ENCODE measurements around the gene ZFPM1.

The ZFPM1 gene

DNA sequence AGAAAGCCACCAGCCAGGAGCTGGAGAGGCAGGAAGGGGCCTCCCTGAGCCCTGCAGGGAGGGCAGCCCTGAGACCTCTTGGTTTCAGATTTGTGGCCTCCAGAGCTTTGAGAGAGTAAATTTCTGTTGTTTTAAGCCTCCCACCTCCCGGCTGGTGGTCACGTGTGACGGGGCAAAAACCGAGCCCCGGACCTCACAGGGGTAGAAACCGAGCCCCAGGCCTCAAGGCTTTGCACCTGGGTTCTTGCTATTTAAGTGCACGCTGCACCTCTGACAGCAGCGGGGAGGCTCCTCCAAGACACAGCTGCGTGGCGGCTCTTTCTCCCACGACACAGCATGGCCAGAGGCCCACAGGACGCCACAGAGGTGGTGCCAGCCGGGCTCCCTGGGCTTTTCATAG, 99.7 kb downstream of the ZFPM1 start:
- peaks cover 3% of the 10 kb centered on the region for H3K9me3 ChIP-seq (ENCODE audit: low read length)
- no peak overlapping the region for H2AFZ ChIP-seq (ENCODE audit: low read depth, low read length)
- H3K27me3 ChIP-seq (ENCODE audit: insufficient read depth, low read length): peaks cover 13% of the 10 kb centered on the region
- no peak overlapping the region for H3K4me3 ChIP-seq (ENCODE audit: low read length)
- H3K36me3 ChIP-seq (ENCODE audit: insufficient read depth, low read length): no peaks in the 10 kb centered on the region
- H3K4me1 ChIP-seq (ENCODE audit: insufficient read depth, low read length): no peaks in the 10 kb centered on the region

DNA sequence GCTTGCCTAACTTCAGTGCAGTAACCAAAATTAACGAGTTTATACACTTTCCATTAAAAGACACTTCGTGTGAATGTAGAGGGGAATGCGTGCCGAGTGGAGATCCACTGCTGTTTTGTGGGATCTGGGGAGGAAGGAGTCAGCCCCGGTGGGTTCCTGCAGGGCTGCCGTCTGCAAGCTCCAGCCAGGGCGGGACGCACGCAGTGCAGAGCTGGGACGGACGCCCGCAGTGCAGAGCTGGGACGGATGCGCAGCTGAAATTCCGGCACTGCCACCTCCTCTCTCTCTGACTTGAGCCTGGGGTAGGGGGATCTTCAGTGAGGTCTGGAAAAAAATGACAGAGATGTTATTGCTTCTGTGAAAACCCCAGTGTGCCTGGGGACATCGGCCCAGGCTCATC, 100.7 kb downstream of the ZFPM1 start:
- Histone ChIP-seq H3K4me1 (ENCODE audit: insufficient read depth, low read length) (no peaks in the 10 kb centered on the region), H3K27me3 (ENCODE audit: insufficient read depth, low read length) (peaks cover 5% of the 10 kb centered on the region), H3K36me3 (ENCODE audit: insufficient read depth, low read length) (no peaks in the 10 kb centered on the region), H3K4me3 (ENCODE audit: low read length) (no peak overlapping the region), H2AFZ (ENCODE audit: low read depth, low read length) (no peak overlapping the region), H3K9me3 (ENCODE audit: low read length) (no peaks in the 10 kb centered on the region)

GRCh38 chr16:88554711-88555264, 101.7 kb downstream of the ZFPM1 start:
- Histone ChIP-seq H2AFZ (ENCODE audit: low read depth, low read length) (no peak overlapping the region), H3K4me1 (ENCODE audit: insufficient read depth, low read length) (no peaks in the 10 kb centered on the region), H3K36me3 (ENCODE audit: insufficient read depth, low read length) (no peaks in the 10 kb centered on the region), H3K27me3 (ENCODE audit: insufficient read depth, low read length) (peaks cover 5% of the 10 kb centered on the region), H3K9me3 (ENCODE audit: low read length) (no peaks in the 10 kb centered on the region), H3K4me3 (ENCODE audit: low read length) (no peak overlapping the region)

DNA sequence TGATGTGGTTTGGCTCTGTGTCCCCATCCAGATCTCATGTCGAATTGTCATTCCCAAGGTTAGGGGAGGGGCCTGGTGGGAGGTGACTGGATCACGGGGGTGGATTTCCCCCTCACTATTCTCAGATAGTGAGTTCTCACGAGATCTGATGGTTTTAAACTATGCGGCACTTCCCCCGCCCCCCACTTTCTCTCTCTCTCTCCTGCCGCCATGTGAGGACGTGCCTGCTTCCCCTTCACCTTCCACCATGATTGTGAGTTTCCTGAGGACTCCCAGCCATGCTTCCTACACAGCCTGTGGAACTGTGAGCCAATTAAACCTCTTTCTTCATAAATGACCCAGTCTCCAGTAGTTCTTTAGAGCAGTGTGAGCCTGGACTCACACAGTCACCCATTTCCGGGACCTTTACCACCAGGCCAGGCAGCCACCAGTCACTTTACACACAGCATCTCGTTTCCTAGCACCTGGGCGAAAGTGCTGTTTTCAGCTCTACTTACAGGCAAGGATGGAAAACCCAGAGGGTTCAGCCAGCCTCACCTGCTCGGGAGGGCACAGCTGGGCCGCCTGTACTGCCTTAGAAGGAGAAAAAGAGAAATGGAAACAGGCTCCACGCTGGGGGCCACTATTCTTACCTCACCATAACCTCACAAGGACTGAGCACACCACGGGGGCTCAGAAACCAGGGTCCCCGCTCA, 103.4 kb downstream of the ZFPM1 start:
- Histone ChIP-seq H3K27me3 (ENCODE audit: insufficient read depth, low read length) (peaks cover 5% of the 10 kb centered on the region), H3K9me3 (ENCODE audit: low read length) (no peaks in the 10 kb centered on the region), H3K4me1 (ENCODE audit: insufficient read depth, low read length) (no peaks in the 10 kb centered on the region), H2AFZ (ENCODE audit: low read depth, low read length) (no peak overlapping the region), H3K36me3 (ENCODE audit: insufficient read depth, low read length) (no peaks in the 10 kb centered on the region), H3K4me3 (ENCODE audit: low read length) (no peak overlapping the region)

- Histone ChIP-seq H3K4me3 (ENCODE audit: low read length) (no peak overlapping the region), H3K27me3 (ENCODE audit: insufficient read depth, low read length) (no peaks in the 10 kb centered on the region), H3K9me3 (ENCODE audit: low read length) (no peaks in the 10 kb centered on the region), H3K4me1 (ENCODE audit: insufficient read depth, low read length) (peaks cover 3% of the 10 kb centered on the region), H2AFZ (ENCODE audit: low read depth, low read length) (no peak overlapping the region), H3K36me3 (ENCODE audit: insufficient read depth, low read length) (no peaks in the 10 kb centered on the region)
Measured at GRCh38 chr16:88558457-88559442, 105.7 kb downstream of the ZFPM1 start.

GRCh38 chr16:88560714-88561484, 107.8 kb downstream of the ZFPM1 start:
- no peaks in the 10 kb centered on the region for H3K27me3 ChIP-seq (ENCODE audit: insufficient read depth, low read length)
- no peak overlapping the region for H2AFZ ChIP-seq (ENCODE audit: low read depth, low read length)
- peaks cover 6% of the 10 kb centered on the region for H3K4me1 ChIP-seq (ENCODE audit: insufficient read depth, low read length)
- H3K9me3 ChIP-seq (ENCODE audit: low read length): no peaks in the 10 kb centered on the region
- H3K4me3 ChIP-seq (ENCODE audit: low read length): no peak overlapping the region
- H3K36me3 ChIP-seq (ENCODE audit: insufficient read depth, low read length): no peaks in the 10 kb centered on the region

DNA sequence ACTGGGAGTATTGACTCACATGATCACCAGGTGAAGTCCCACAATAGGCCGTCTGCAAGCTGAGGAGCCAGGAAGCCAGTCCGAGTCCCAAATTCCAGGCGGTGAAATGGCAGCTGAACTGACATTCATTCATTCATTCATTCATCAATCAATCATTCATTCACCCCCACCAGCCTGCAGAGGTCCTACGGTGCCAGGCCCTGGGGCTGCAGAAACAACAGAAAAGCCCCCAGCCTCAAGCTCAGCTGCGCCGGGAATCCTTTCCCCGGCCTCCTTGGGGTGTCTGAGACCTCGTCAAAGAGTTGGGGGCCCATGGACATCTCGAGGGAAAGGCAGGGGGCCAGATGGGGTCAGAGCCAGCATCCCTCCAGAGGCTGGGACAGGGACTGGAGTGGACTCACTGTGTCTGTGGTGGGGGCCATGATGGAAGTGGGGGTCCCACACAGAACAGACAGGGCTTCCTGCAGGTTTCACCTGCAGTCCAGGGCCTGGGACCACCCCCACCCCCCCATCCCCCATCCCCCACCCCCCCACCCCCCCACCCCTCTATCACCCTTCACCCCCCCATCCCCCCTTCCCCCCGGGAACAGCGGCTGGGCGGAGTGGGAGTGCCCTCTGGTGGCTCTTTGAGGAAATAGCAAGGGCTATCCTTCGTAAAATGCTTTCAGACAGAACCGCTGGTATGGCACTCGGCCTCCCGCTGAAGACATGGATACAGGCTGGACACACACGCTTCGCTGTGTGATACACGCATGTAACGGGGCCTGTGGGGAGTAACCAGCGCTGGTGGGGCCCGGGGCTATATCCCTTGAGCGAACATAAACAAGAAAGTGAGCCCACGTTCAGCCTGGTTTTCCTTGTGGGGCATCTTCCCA, 108.6 kb downstream of the ZFPM1 start:
- Histone ChIP-seq H3K4me1 (ENCODE audit: insufficient read depth, low read length) (peaks cover 15% of the 10 kb centered on the region), H2AFZ (ENCODE audit: low read depth, low read length) (no peak overlapping the region), H3K4me3 (ENCODE audit: low read length) (no peak overlapping the region), H3K9me3 (ENCODE audit: low read length) (no peaks in the 10 kb centered on the region), H3K36me3 (ENCODE audit: insufficient read depth, low read length) (no peaks in the 10 kb centered on the region), H3K27me3 (ENCODE audit: insufficient read depth, low read length) (no peaks in the 10 kb centered on the region)

DNA sequence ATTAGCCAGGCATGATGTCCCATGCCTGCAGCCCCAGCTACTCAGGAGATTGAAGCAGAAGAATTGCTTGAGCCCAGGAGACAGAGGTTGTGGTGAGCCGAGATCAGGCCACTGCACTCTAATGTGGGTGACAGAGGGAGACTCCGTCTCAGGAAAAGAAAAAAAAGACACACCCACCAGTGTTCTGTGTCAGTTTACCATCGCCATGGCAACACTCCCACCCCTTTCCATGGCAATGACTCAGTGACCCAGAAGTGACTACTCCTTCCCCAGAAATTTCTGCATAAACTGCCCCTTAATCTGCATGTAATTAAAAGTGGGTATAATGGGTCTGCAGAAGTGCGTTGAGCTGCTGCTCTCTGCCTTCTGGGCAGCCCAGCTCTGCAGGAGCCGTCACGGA, 113.1 kb downstream of the ZFPM1 start:
- peaks cover 23% of the 10 kb centered on the region for H3K4me1 ChIP-seq (ENCODE audit: insufficient read depth, low read length)
- H3K4me3 ChIP-seq (ENCODE audit: low read length): no peak overlapping the region
- no peaks in the 10 kb centered on the region for H3K9me3 ChIP-seq (ENCODE audit: low read length)
- H3K36me3 ChIP-seq (ENCODE audit: insufficient read depth, low read length): no peaks in the 10 kb centered on the region
- no peak overlapping the region for H2AFZ ChIP-seq (ENCODE audit: low read depth, low read length)
- no peaks in the 10 kb centered on the region for H3K27me3 ChIP-seq (ENCODE audit: insufficient read depth, low read length)

- no peaks in the 10 kb centered on the region for H3K9me3 ChIP-seq (ENCODE audit: low read length)
- no peaks in the 10 kb centered on the region for H3K27me3 ChIP-seq (ENCODE audit: insufficient read depth, low read length)
- peak overlapping the region; percentile 83 for H2AFZ ChIP-seq (ENCODE audit: low read depth, low read length)
Measured at GRCh38 chr16:88568710-88569613, 115.9 kb downstream of the ZFPM1 start.

DNA sequence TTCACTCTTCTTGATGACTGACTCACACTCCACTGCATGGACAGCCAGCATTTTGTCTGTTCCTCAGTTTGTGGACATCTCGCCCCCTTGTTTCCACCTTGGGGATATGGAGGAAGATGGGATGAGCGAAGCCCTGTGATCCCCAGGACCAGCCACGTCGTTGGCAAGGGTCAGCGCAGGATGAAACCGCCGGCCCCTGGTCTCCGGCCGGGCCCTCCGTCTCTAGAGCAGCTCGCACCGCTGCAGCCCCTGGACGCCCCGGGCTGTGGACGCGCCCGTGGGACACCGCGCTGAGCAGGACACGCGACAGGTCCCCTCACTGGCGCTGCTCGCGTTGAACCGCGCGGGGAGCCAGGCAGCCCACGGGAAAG, 116.5 kb downstream of the ZFPM1 start:
- no peaks in the 10 kb centered on the region for H3K27me3 ChIP-seq (ENCODE audit: insufficient read depth, low read length)
- H3K36me3 ChIP-seq (ENCODE audit: insufficient read depth, low read length): peaks cover 24% of the 10 kb centered on the region
- peak overlapping the region; percentile 83 for H2AFZ ChIP-seq (ENCODE audit: low read depth, low read length)
- peaks cover 29% of the 10 kb centered on the region for H3K4me1 ChIP-seq (ENCODE audit: insufficient read depth, low read length)
- H3K9me3 ChIP-seq (ENCODE audit: low read length): no peaks in the 10 kb centered on the region
- peak overlapping the region; percentile 72 for H3K4me3 ChIP-seq (ENCODE audit: low read length)

More at GRCh38 chr16:88568710-88569613, 115.9 kb downstream of the ZFPM1 start:
- Histone ChIP-seq H3K4me1 (ENCODE audit: insufficient read depth, low read length) (peaks cover 29% of the 10 kb centered on the region), H3K4me3 (ENCODE audit: low read length) (peak overlapping the region; percentile 72), H3K36me3 (ENCODE audit: insufficient read depth, low read length) (peaks cover 20% of the 10 kb centered on the region)

DNA sequence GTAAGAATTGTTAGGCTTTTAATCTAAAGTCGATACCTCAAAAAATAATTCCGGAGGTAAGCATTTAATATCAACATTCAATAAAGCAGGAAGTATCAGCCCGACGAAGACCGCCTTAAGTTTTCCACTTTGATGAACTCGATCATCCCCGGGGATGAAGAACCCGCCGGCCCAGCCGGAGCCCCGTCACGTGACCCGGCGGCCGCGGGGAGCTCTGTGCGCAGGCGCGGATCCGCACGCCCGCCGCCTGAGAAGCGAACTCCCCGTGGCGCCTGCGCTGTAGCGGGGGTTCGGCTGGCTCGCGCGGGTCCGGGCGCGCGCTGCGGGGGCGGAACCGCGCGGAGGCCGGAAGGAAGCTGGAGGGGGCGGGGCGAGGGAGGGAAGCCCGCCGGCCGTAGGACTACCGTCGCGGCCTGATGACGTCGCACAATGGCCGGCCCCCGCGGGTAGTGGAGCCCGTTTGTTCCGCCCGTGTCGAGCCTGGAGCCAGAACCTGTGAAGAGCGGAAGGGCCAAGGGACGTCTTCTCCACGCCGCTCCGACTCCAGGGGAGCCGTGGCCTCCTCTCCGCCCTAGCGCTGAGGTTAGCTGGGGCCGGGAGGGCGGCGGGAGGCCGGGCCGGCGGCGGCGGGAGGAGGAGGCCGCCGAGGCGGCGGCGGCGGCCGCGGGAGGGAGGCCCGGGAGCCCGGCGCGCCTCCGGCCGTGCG, 117.1 kb downstream of the ZFPM1 start, which contains the start of gene ZC3H18:
ZC3H18 (plus strand) TSS at position 419 of the 706 bp plus-strand sequence. CDS start 6,721 bp downstream, outside the sequence.
- Histone ChIP-seq H3K27me3 (ENCODE audit: insufficient read depth, low read length) (no peaks in the 10 kb centered on the region), H3K9me3 (ENCODE audit: low read length) (no peaks in the 10 kb centered on the region), H3K4me1 (ENCODE audit: insufficient read depth, low read length) (peaks cover 29% of the 10 kb centered on the region), H3K36me3 (ENCODE audit: insufficient read depth, low read length) (peaks cover 25% of the 10 kb centered on the region), H3K4me3 (ENCODE audit: low read length) (peak within 1 kb of the TSS; percentile 95), H2AFZ (ENCODE audit: low read depth, low read length) (peak within 1 kb of the TSS; percentile 83)
